Gastrocnemius medialis (tissue), 4 donors: Measurements from ENCODE around the gene ISLR.

Experiments
- CTCF ChIP-seq, 5 experiments: fragments of 450-650 bp in 3 of 5; fragments of 200-600 bp in 2 of 5; sonication (generic) in 2 of 5; IDR thresholded peaks in 4 of 5; conservative IDR thresholded peaks in 1 of 5; 1 replicate in 4 of 5; 2 replicates in 1 of 5; pipeline ENCODE4 v1.5.1; 2016 to 2019; ENCODE audit warnings: antibody characterized with exemption in 5 of 5, mild to moderate bottlenecking in 3 of 5, moderate library complexity in 3 of 5
- POLR2A ChIP-seq, 2 donors: fragments of 450-650 bp; IDR thresholded peaks; one replicate each; pipeline ENCODE4 v1.6.1; 2017; ENCODE audit warnings: antibody characterized with exemption in 2 of 2, mild to moderate bottlenecking in 2 of 2, moderate library complexity in 2 of 2

- no peak for TF ChIP-seq CTCF (IDR thresholded peaks at IDR 0.05 in 4 of 5, conservative IDR thresholded peaks at IDR 0.05 in 1 of 5)
- TF ChIP-seq POLR2A (IDR thresholded peaks at IDR 0.05): no peak
Measured at GRCh38 chr15:74141591-74141990, 31.9 kb upstream of the ISLR start.
